ENCODE data around the gene TM2D3. TPM values are rescaled to one million over a fixed set of nuclear protein-coding genes. Genes with fewer than 3 reads are reported as not detected.

Gene TM2D3
- total and polyA plus RNA-seq, 2 experiments from 2014 or later, result 26.2 to 36.6 TPM

DNA sequence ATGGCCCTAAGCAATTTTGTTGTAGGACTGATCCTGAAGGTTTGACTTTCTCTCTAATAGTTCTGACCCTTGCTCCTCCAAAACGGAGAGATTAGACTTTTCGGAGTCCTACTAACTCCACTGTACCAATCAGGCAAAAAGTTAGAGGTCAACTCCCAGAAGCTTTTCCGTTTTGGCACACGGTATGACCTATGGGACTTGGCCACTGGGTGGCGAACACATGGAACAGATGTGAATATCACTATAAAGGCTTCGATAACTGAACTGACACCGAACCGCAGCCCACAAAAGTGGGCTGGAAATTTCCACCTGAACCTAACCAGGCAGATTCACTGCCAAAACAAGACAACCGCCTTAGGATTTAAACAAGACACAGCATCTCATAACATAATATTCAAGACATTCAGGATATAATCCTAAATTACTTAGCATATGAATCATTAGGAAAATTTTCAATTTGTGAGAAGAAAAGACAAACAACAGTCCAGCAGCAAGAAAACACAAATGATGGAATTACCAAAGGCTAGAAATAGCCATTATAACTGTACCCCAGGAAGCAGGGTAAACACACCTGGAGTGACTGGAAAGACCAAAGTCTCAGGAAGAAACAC, 12.2 kb upstream of the TM2D3 start:
- 0 out of 2 replicates have a peak, but pooled peaks cover 3% of the 10 kb centered on the region for H3K36me3 ChIP-seq (ENCODE audit: insufficient read depth)
- no peaks in the 10 kb centered on the region for H3F3A ChIP-seq (replicated peaks; ENCODE audit: low read depth)
- H3K4me3 ChIP-seq, result no peak overlapping the region
- Mint-ChIP-seq H3K4me1 (peaks cover 2% of the 10 kb centered on the region; the same call in 2 of the 3 replicates), H3K27ac (no peak overlapping the region), H3K9me3 (peaks cover 3% of the 10 kb centered on the region; the same call in 2 of the 3 replicates), H3K4me3 (no peak overlapping the region), H3K36me3 (ENCODE audit: low read depth) (peaks cover 10% of the 10 kb centered on the region), H3K27me3 (ENCODE audit: insufficient read depth, low read depth, poor library complexity) (no peaks in the 10 kb centered on the region)
- ATAC-seq, result peak; percentile 65; the same call in 2 of the 3 replicates
- H4K20me1 ChIP-seq (replicated peaks; ENCODE audit: insufficient read depth), result no peaks in the 10 kb centered on the region
- H3K27ac ChIP-seq (ENCODE audit: low read depth), result 0 out of 2 replicates have a peak overlapping the region, but pooled peaks have one; percentile 39
- no peak overlapping the region for H3K4me2 ChIP-seq
- no peaks in the 10 kb centered on the region for H3K27me3 ChIP-seq (ENCODE audit: insufficient read depth)
- DNase-seq (ENCODE audit: low spot score), result peak; percentile 51
- H3K79me2 ChIP-seq (replicated peaks; ENCODE audit: insufficient read depth), result no peaks in the 10 kb centered on the region
- H3K4me1 ChIP-seq (ENCODE audit: insufficient read depth), result no peaks in the 10 kb centered on the region
- no peaks in the 10 kb centered on the region for H3K9me2 ChIP-seq (ENCODE audit: insufficient read depth)
- H2AFZ ChIP-seq, result no peak overlapping the region
- TF ChIP-seq, protein P1, sequence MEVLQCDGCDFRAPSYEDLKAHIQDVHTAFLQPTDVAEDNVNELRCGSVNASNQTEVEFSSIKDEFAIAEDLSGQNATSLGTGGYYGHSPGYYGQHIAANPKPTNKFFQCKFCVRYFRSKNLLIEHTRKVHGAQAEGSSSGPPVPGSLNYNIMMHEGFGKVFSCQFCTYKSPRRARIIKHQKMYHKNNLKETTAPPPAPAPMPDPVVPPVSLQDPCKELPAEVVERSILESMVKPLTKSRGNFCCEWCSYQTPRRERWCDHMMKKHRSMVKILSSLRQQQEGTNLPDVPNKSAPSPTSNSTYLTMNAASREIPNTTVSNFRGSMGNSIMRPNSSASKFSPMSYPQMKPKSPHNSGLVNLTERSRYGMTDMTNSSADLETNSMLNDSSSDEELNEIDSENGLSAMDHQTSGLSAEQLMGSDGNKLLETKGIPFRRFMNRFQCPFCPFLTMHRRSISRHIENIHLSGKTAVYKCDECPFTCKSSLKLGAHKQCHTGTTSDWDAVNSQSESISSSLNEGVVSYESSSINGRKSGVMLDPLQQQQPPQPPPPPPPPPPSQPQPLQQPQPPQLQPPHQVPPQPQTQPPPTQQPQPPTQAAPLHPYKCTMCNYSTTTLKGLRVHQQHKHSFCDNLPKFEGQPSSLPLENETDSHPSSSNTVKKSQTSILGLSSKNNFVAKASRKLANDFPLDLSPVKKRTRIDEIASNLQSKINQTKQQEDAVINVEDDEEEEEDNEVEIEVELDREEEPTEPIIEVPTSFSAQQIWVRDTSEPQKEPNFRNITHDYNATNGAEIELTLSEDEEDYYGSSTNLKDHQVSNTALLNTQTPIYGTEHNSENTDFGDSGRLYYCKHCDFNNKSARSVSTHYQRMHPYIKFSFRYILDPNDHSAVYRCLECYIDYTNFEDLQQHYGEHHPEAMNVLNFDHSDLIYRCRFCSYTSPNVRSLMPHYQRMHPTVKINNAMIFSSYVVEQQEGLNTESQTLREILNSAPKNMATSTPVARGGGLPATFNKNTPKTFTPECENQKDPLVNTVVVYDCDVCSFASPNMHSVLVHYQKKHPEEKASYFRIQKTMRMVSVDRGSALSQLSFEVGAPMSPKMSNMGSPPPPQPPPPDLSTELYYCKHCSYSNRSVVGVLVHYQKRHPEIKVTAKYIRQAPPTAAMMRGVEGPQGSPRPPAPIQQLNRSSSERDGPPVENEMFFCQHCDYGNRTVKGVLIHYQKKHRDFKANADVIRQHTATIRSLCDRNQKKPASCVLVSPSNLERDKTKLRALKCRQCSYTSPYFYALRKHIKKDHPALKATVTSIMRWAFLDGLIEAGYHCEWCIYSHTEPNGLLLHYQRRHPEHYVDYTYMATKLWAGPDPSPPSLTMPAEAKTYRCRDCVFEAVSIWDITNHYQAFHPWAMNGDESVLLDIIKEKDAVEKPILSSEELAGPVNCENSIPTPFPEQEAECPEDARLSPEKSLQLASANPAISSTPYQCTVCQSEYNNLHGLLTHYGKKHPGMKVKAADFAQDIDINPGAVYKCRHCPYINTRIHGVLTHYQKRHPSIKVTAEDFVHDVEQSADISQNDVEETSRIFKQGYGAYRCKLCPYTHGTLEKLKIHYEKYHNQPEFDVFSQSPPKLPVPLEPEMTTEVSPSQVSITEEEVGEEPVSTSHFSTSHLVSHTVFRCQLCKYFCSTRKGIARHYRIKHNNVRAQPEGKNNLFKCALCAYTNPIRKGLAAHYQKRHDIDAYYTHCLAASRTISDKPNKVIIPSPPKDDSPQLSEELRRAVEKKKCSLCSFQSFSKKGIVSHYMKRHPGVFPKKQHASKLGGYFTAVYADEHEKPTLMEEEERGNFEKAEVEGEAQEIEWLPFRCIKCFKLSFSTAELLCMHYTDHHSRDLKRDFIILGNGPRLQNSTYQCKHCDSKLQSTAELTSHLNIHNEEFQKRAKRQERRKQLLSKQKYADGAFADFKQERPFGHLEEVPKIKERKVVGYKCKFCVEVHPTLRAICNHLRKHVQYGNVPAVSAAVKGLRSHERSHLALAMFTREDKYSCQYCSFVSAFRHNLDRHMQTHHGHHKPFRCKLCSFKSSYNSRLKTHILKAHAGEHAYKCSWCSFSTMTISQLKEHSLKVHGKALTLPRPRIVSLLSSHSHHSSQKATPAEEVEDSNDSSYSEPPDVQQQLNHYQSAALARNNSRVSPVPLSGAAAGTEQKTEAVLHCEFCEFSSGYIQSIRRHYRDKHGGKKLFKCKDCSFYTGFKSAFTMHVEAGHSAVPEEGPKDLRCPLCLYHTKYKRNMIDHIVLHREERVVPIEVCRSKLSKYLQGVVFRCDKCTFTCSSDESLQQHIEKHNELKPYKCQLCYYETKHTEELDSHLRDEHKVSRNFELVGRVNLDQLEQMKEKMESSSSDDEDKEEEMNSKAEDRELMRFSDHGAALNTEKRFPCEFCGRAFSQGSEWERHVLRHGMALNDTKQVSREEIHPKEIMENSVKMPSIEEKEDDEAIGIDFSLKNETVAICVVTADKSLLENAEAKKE (CRISPR knock-in tag; IDR thresholded peaks at IDR 0.05), result no peak
- TF ChIP-seq POLR2AphosphoS5 (IDR thresholded peaks at IDR 0.05; ENCODE audit: low read depth) (no peak), STAT1 (IDR thresholded peaks at IDR 0.05; ENCODE audit: unreplicated experiment) (no peak), CREB1 (CRISPR knock-in tag; IDR thresholded peaks at IDR 0.05; ENCODE audit: low read depth) (no peak), EZH2 (IDR thresholded peaks at IDR 0.05; ENCODE audit: low read depth, unreplicated experiment) (no peak), ZNF114 (CRISPR knock-in tag; IDR thresholded peaks at IDR 0.05) (no peak), NANOG (IDR thresholded peaks at IDR 0.05; ENCODE audit: borderline replicate concordance) (no peak)
- TF ChIP-seq, protein P2, sequence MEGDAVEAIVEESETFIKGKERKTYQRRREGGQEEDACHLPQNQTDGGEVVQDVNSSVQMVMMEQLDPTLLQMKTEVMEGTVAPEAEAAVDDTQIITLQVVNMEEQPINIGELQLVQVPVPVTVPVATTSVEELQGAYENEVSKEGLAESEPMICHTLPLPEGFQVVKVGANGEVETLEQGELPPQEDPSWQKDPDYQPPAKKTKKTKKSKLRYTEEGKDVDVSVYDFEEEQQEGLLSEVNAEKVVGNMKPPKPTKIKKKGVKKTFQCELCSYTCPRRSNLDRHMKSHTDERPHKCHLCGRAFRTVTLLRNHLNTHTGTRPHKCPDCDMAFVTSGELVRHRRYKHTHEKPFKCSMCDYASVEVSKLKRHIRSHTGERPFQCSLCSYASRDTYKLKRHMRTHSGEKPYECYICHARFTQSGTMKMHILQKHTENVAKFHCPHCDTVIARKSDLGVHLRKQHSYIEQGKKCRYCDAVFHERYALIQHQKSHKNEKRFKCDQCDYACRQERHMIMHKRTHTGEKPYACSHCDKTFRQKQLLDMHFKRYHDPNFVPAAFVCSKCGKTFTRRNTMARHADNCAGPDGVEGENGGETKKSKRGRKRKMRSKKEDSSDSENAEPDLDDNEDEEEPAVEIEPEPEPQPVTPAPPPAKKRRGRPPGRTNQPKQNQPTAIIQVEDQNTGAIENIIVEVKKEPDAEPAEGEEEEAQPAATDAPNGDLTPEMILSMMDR (conservative IDR thresholded peaks at IDR 0.05; ENCODE audit: low read depth in 2 of 2), result peak; percentile 46 to 56
- TF ChIP-seq, protein P3, sequence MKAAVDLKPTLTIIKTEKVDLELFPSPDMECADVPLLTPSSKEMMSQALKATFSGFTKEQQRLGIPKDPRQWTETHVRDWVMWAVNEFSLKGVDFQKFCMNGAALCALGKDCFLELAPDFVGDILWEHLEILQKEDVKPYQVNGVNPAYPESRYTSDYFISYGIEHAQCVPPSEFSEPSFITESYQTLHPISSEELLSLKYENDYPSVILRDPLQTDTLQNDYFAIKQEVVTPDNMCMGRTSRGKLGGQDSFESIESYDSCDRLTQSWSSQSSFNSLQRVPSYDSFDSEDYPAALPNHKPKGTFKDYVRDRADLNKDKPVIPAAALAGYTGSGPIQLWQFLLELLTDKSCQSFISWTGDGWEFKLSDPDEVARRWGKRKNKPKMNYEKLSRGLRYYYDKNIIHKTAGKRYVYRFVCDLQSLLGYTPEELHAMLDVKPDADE (IDR thresholded peaks at IDR 0.05), result no peak

Measured in GM23338 (cell line).